HEK293T (cell line): Measurements from ENCODE around the gene IL15.
"Not testable (repeated sequence)": the region's sequence is repeated elsewhere in the genome, so short reads cannot be mapped to it uniquely, and the experiment has no call there.

ENCODE experiments used
- CTCF ChIA-PET: fragments of 350-600 bp; formaldehyde crosslinking; extraction: SDS; loops from one replicate; lab custom pipeline; 2021; ENCODE audit warnings: antibody characterized with exemption, inconsistent platforms; lab: Yijun Ruan, JAX
- POLR2A ChIA-PET: fragments of 350-600 bp; formaldehyde crosslinking; extraction: SDS; loops from one replicate; lab custom pipeline; 2020; ENCODE audit warnings: antibody characterized with exemption, inconsistent platforms; lab: Yijun Ruan, JAX
- DNase-seq: peaks from one replicate; pipeline ENCODE4 v3.0.0; 2012; ENCODE audit warnings: mixed read lengths; ENCODE audit errors: extremely low spot score
- ARNT ChIP-seq: fragments of 450-650 bp; IDR thresholded peaks from 2 replicates; pipeline ENCODE4 v1.6.1; 2017; ENCODE audit warnings: mild to moderate bottlenecking
- BHLHE40 ChIP-seq: fragments of 450-650 bp; IDR thresholded peaks from 2 replicates; pipeline ENCODE4 v1.6.1; 2016; ENCODE audit warnings: mild to moderate bottlenecking, moderate library complexity, borderline replicate concordance
- CTBP1 ChIP-seq: fragments of 450-650 bp; IDR thresholded peaks from 2 replicates; pipeline ENCODE4 v1.6.1; 2016; ENCODE audit warnings: borderline replicate concordance
- ELF4 ChIP-seq: fragments of 450-650 bp; IDR thresholded peaks from 2 replicates; pipeline ENCODE4 v1.6.1; 2017; ENCODE audit warnings: antibody characterized with exemption
- FOXA1 ChIP-seq: fragments of 450-650 bp; IDR thresholded peaks from 2 replicates; pipeline ENCODE4 v1.6.1; 2016; ENCODE audit warnings: mild to moderate bottlenecking
- FOXK2 ChIP-seq: fragments of 450-650 bp; IDR thresholded peaks from 2 replicates; pipeline ENCODE4 v1.6.1; 2016; ENCODE audit warnings: mild to moderate bottlenecking
- FOXM1 ChIP-seq: fragments of 450-650 bp; IDR thresholded peaks from 2 replicates; pipeline ENCODE4 v1.6.1; 2017; ENCODE audit warnings: mild to moderate bottlenecking, borderline replicate concordance
- HDGF ChIP-seq: fragments of 450-650 bp; IDR thresholded peaks from 2 replicates; pipeline ENCODE4 v1.6.1; 2017; ENCODE audit warnings: antibody characterized with exemption, borderline replicate concordance
- L3MBTL2 ChIP-seq: fragments of 450-650 bp; conservative IDR thresholded peaks from 2 replicates; pipeline ENCODE4 v1.6.1; 2016; ENCODE audit warnings: mild to moderate bottlenecking
- LEF1 ChIP-seq: fragments of 450-650 bp; IDR thresholded peaks from 2 replicates; pipeline ENCODE4 v1.6.1; 2017; ENCODE audit warnings: mild to moderate bottlenecking, borderline replicate concordance
- NFRKB ChIP-seq: fragments of 450-650 bp; IDR thresholded peaks from 2 replicates; pipeline ENCODE4 v1.6.1; 2016; ENCODE audit warnings: mild to moderate bottlenecking, moderate library complexity
- PKNOX1 ChIP-seq: fragments of 450-650 bp; IDR thresholded peaks from 2 replicates; pipeline ENCODE4 v1.6.1; 2016
- SP1 ChIP-seq: fragments of 450-650 bp; IDR thresholded peaks from 2 replicates; pipeline ENCODE4 v1.6.1; 2017
- SUZ12 ChIP-seq: fragments of 450-650 bp; IDR thresholded peaks from 2 replicates; pipeline ENCODE4 v1.6.1; 2016; ENCODE audit warnings: mild to moderate bottlenecking
- TARDBP ChIP-seq: fragments of 450-650 bp; IDR thresholded peaks from 2 replicates; pipeline ENCODE4 v1.6.1; 2016
- ZNF384 ChIP-seq: fragments of 450-650 bp; IDR thresholded peaks from 2 replicates; pipeline ENCODE4 v1.6.1; 2016

The IL15 gene

DNA sequence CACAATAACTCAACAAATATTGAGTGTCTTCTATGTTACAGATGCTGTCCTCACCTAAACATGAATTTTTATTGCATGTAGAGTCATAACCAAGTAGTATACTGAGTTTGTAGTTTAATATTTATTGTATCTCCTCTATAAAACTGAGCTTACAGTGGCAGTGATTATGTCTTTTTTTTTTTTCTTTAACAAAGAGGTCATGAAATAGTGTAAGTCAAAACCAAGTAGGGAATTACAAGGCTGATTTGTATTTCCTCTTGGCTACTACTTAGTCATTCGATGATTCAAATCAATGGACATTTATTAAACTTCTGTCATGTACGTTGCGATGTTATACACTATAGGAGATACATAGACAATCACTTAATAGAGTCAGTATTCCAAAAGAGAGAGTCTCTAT lies 48.4 kb downstream of the IL15 start:
- ChIA-PET CTCF (interaction anchor here (0.6 kb wide), 1 partner anchor 32 kb away, joined by 4 read pairs; no protein-coding TSS in a partner anchor), POLR2A (no interaction called here)
- no peak for DNase-seq
- TF ChIP-seq BHLHE40 (no peak), LEF1 (no peak), CTBP1 (no peak), SP1 (no peak), FOXM1 (no peak), TARDBP (no peak), ARNT (no peak), NFRKB (no peak)

DNA sequence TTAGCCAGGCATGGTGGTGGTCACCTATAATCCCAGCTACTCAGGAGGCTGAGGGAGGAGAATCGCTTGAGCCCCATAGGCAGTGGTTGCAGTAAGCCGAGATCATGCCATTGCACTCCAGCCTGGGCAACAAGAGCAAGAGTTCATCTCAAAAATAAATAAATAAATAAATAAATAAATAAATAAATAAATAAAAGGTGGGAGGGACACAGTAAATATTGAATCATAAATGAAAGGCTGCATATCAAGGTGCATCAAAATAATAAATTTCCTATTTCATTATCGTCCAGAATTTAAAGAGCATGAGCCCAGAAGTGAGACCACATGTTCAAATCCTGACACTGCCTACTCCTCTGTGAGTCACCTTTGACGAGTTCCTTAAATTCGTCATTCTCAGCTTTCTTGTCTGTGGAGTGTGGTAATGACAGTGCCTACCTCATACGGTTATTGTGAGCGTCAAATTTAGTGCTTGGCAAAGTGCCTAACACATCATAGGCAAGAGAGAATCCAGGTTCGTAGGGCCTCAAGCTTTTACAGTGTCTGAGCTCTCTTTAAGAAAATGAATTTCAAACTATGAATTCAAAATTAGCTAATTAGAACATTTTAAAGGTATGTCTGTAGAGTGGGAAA lies 49.9 kb downstream of the IL15 start:
- POLR2A ChIA-PET, result no interaction called here
- CTCF ChIA-PET, result interaction anchor here (0.6 kb wide), 1 partner anchor 859 kb away, joined by 3 read pairs; no protein-coding TSS in a partner anchor
- TF ChIP-seq ARNT (no peak), CTBP1 (no peak), FOXM1 (no peak), LEF1 (no peak), ELF4 (no peak), FOXA1 (no peak), L3MBTL2 (no peak), PKNOX1 (no peak), SP1 (no peak), ZNF384 (no peak), SUZ12 (no peak), NFRKB (no peak), BHLHE40 (no peak), TARDBP (no peak), HDGF (no peak), FOXK2 (no peak)
- DNase-seq, result no peak

GRCh38 chr4:141686879-141687278 lies 50.5 kb downstream of the IL15 start:
- TF ChIP-seq FOXM1 (no peak), CTBP1 (no peak), LEF1 (no peak), HDGF (no peak), FOXA1 (no peak), TARDBP (no peak), ELF4 (no peak)
- CTCF ChIA-PET, result interaction anchor here (0.6 kb wide), 1 partner anchor 860 kb away, joined by 3 read pairs; no protein-coding TSS in a partner anchor
- POLR2A ChIA-PET, result no interaction called here
- DNase-seq, result no peak

DNA sequence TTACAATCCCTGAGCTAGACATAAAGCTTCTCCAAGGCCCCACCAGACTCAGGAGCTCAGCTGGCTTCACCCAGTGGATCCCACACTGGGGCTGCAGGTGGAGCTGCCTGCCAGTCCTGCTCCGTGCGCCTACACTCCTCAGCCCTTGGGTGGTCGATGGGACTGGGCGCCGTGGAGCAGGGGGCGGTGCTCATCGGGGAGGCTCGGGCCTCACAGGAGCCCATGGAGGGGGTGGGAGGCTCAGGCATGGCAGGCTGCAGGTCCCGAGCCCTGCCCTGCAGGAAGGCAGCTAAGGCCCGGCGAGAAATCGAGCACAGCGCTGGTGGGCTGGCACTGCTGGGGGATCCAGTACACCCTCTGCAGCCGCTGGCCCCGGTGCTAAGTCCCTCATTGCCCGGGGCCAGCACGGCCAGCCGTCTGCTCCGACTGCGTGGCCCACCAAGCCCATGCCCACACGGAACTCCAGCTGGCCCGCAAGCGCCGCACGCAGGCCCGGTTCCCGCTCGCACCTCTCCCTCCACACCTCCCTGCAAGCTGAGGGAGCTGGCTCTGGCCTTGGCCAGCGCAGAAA lies 53.4 kb downstream of the IL15 start:
- POLR2A ChIA-PET, result not testable (repeated sequence)

DNA sequence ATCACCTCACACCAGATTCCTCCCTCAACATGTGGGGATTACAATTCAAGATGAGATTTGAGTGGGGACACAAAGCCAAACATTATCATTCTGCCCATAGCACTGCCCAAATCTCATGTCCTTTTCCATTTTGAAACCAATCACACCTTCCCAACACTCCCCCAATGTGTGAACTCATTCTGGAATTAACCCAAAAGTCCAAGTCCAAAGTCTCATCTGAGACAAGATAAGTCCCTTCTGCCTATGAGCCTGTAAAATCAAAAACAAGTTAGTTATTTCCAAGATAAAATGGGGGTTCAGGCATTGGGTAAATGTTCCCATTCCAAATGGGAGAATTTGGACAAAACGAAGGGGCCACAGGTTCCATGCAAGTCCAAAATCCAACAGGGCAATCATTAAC lies 54.9 kb downstream of the IL15 start:
- DNase-seq, POLR2A ChIA-PET, CTCF ChIA-PET: not testable (repeated sequence)

More for the DNA sequence above, 53.4 kb downstream of the IL15 start:
- CTCF ChIA-PET, DNase-seq: not testable (repeated sequence)

DNA sequence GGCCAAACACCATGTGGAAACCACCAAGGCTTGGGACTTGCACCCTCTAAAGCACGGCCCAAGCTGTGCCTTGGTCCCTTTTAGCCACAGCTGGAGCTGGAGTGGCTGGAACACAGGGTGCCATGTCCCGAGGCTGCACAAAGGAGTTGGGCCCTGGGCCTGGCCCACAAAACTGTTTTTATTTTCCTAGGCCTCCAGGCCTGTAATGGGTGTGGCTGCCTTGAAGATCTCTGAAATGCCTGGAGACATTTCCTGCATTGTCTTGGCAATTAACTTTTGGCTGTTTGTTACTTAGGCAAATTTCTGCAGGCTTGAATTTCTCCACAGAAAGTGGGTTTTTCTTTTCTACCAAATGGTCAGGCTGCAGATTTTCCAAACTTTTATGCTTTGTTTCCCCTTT lies 55.7 kb downstream of the IL15 start:
- TF ChIP-seq ELF4, result no peak
- no peak for TF ChIP-seq PKNOX1
- TF ChIP-seq CTBP1, result no peak
- TF ChIP-seq NFRKB, result no peak
- no peak for TF ChIP-seq ZNF384
- no peak for TF ChIP-seq HDGF
- TF ChIP-seq ARNT, result no peak
- no peak for TF ChIP-seq FOXA1
- no peak for TF ChIP-seq SUZ12
- no peak for TF ChIP-seq TARDBP
- no peak for TF ChIP-seq FOXK2
- no peak for TF ChIP-seq FOXM1
- TF ChIP-seq L3MBTL2, result no peak
- TF ChIP-seq SP1, result no peak
- TF ChIP-seq LEF1, result no peak
- no peak for TF ChIP-seq BHLHE40
- ChIA-PET POLR2A (no interaction called here), CTCF (no interaction called here)
- DNase-seq, result no peak

DNA sequence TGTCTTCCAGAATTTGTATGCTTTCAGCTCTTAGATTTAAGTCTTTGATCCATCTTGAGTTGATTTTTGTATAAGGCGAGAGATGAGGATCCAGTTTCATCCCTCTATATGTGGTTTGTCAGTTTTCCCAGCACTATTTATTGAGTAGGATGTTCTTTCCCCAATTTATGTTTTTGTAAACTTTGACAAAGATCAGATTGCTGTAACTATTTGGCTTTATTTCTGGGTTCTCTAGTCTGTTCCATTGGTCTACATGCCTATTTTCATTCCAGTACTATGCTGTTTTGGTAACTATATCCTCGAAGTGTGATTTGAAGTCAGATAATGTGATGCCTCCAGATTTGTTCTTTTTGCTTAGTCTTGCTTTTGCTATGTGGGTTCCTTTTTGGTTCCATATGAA lies 60.7 kb downstream of the IL15 start:
- no peak for DNase-seq
- ChIA-PET POLR2A (no interaction called here), CTCF (no interaction called here)
- TF ChIP-seq CTBP1 (no peak), PKNOX1 (no peak), FOXA1 (no peak), BHLHE40 (no peak), FOXK2 (no peak)
